GM23338 (cell line): ENCODE data around the gene FARS2. TPM values are rescaled to one million over a fixed set of nuclear protein-coding genes. Genes with fewer than 3 reads are reported as not detected.

ENCODE experiments used
- ATAC-seq: fragments of 200-7000 bp; cut with Tn5 transposase; 3 replicates; pipeline ENCODE4 v1.9.1; 2020
- DNase-seq: peaks from one replicate; pipeline ENCODE4 v3.0.0-alpha.2; 2015; ENCODE audit warnings: low spot score
- H2AFZ ChIP-seq: fragments of 200-600 bp; sonication (generic); 2 replicates; pipeline ENCODE4 v1.8.0; 2016; ENCODE audit warnings: antibody characterized with exemption, mild to moderate bottlenecking, moderate library complexity
- H3F3A ChIP-seq: fragments of 200-600 bp; sonication (generic); replicated peaks from 2 replicates; pipeline ENCODE4 v1.8.0; 2017; ENCODE audit warnings: antibody characterized with exemption, mixed run types, low read depth
- H3K27ac ChIP-seq: fragments of 200-600 bp; sonication (generic); 2 replicates; pipeline ENCODE4 v1.6.1; 2016; ENCODE audit warnings: low read depth
- H3K27me3 ChIP-seq: fragments of 200-600 bp; sonication (generic); 2 replicates; pipeline ENCODE4 v1.8.0; 2016; ENCODE audit warnings: mild to moderate bottlenecking, mixed run types, moderate library complexity; ENCODE audit not compliant: insufficient read depth
- H3K36me3 ChIP-seq: fragments of 200-600 bp; sonication (generic); 2 replicates; pipeline ENCODE4 v1.8.0; 2016; ENCODE audit warnings: mild to moderate bottlenecking; ENCODE audit not compliant: insufficient read depth
- H3K4me1 ChIP-seq: fragments of 200-600 bp; sonication (generic); 2 replicates; pipeline ENCODE4 v1.8.0; 2016; ENCODE audit warnings: mild to moderate bottlenecking, moderate library complexity; ENCODE audit not compliant: insufficient read depth
- H3K4me2 ChIP-seq: fragments of 200-600 bp; sonication (generic); 2 replicates; pipeline ENCODE4 v1.7.1; 2017; ENCODE audit warnings: mixed run types
- H3K4me3 ChIP-seq: fragments of 200-600 bp; sonication (generic); 2 replicates; pipeline ENCODE4 v1.6.1; 2016; ENCODE audit warnings: mixed run types
- H3K79me2 ChIP-seq: fragments of 200-600 bp; sonication (generic); replicated peaks from 2 replicates; pipeline ENCODE4 v1.8.0; 2017; ENCODE audit warnings: mild to moderate bottlenecking; ENCODE audit not compliant: insufficient read depth
- H3K9me2 ChIP-seq: fragments of 200-600 bp; sonication (generic); 2 replicates; pipeline ENCODE4 v1.8.0; 2017; ENCODE audit not compliant: insufficient read depth
- H4K20me1 ChIP-seq: fragments of 200-600 bp; sonication (generic); replicated peaks from 2 replicates; pipeline ENCODE4 v1.8.0; 2017; ENCODE audit warnings: mild to moderate bottlenecking; ENCODE audit not compliant: insufficient read depth
- H3K27ac Mint-ChIP-seq: 2 replicates; pipeline ENCODE4 v1.8.0; 2020; ENCODE audit warnings: inconsistent platforms, mild to moderate bottlenecking, moderate library complexity, mixed read lengths
- H3K27me3 Mint-ChIP-seq: 3 replicates; pipeline ENCODE4 v1.8.0; 2022; ENCODE audit warnings: low read depth, mild to moderate bottlenecking, moderate library complexity, mixed read lengths, inconsistent platforms; ENCODE audit not compliant: insufficient read depth, poor library complexity
- H3K36me3 Mint-ChIP-seq: 3 replicates; pipeline ENCODE4 v1.8.0; 2021; ENCODE audit warnings: low read depth, mild to moderate bottlenecking, inconsistent platforms, moderate library complexity, mixed read lengths
- H3K4me1 Mint-ChIP-seq: 3 replicates; pipeline ENCODE4 v1.8.0; 2020; ENCODE audit warnings: mild to moderate bottlenecking, inconsistent platforms, mixed read lengths
- H3K4me3 Mint-ChIP-seq: 3 replicates; pipeline ENCODE4 v1.8.0; 2021; ENCODE audit warnings: moderate library complexity, mild to moderate bottlenecking, inconsistent platforms, mixed read lengths
- H3K9me3 Mint-ChIP-seq: 3 replicates; pipeline ENCODE4 v1.8.0; 2020; ENCODE audit warnings: moderate library complexity, mild to moderate bottlenecking, inconsistent platforms, mixed read lengths
- CREB1 ChIP-seq: fragments of 250-450 bp; sonication (Bioruptor Pico); IDR thresholded peaks from 2 replicates; pipeline ENCODE4 v1.5.0; 2020; ENCODE audit warnings: low read depth, mild to moderate bottlenecking, moderate library complexity
- EZH2 ChIP-seq: fragments of 200-600 bp; sonication (generic); IDR thresholded peaks from one replicate; pipeline ENCODE4 v1.8.0; 2017; ENCODE audit warnings: antibody characterized with exemption, mild to moderate bottlenecking, low read depth; ENCODE audit not compliant: unreplicated experiment
- EZH2phosphoT487 ChIP-seq: fragments of 200-600 bp; sonication (generic); IDR thresholded peaks from one replicate; pipeline ENCODE4 v1.8.1; 2018; ENCODE audit warnings: antibody characterized with exemption; ENCODE audit not compliant: unreplicated experiment
- JUNB ChIP-seq: IDR thresholded peaks from one replicate; pipeline ENCODE4 v1.6.1; 2016; ENCODE audit warnings: antibody characterized with exemption; ENCODE audit not compliant: unreplicated experiment
- NANOG ChIP-seq: IDR thresholded peaks from 2 replicates; pipeline ENCODE4 v1.6.1; 2016; ENCODE audit warnings: antibody characterized with exemption, borderline replicate concordance
- POLR2AphosphoS5 ChIP-seq: IDR thresholded peaks from 2 replicates; pipeline ENCODE4 v1.6.1; 2016; ENCODE audit warnings: antibody characterized with exemption, low read depth
- STAT1 ChIP-seq: IDR thresholded peaks from one replicate; pipeline ENCODE4 v1.6.1; 2016; ENCODE audit warnings: antibody characterized with exemption; ENCODE audit not compliant: unreplicated experiment
- ZNF114 ChIP-seq: fragments of 250-450 bp; sonication (Bioruptor Pico); IDR thresholded peaks from 2 replicates; pipeline ENCODE4 v1.5.0; 2020; ENCODE audit warnings: mild to moderate bottlenecking, moderate library complexity
- ZNF331 ChIP-seq: fragments of 250-450 bp; sonication (Bioruptor Pico); IDR thresholded peaks from 2 replicates; pipeline ENCODE4 v1.5.0; 2020; ENCODE audit warnings: low read depth, mild to moderate bottlenecking, moderate library complexity
- polyA plus RNA-seq: library from polyadenylated mRNA; unstranded; fragments of >200 nt; fragmentation: Nextera tagmentation; extraction: Ambion mirVana; gene quantifications from 2 replicates; pipeline ENCODE4 v1.2.1, GENCODE V29; 2016
- total RNA-seq: library from RNA; depleted of rRNA; stranded (reverse); fragments of >200 nt; shearing (Covaris generic); gene quantifications from 2 replicates; pipeline ENCODE4 v1.2.3, GENCODE V29; 2014
- TF ChIP-seq, protein P1 (sequence below), 2 experiments: fragments of 200-600 bp in 1 of 2; sonication (generic) in 1 of 2; conservative IDR thresholded peaks; 2 replicates each; pipeline versions ENCODE4 v1.5.1 to v1.6.1; 2016 to 2017; ENCODE audit warnings: antibody characterized with exemption in 2 of 2, low read depth in 2 of 2, mild to moderate bottlenecking in 2 of 2, moderate library complexity in 1 of 2
- TF ChIP-seq, protein P2 (sequence below): IDR thresholded peaks from 2 replicates; pipeline ENCODE4 v1.6.1; 2016; ENCODE audit warnings: antibody characterized with exemption
- TF ChIP-seq, protein P3 (sequence below): fragments of 250-450 bp; sonication (Bioruptor Pico); IDR thresholded peaks from 2 replicates; pipeline ENCODE4 v1.5.0; 2020; ENCODE audit warnings: mild to moderate bottlenecking, moderate library complexity
- TF ChIP-seq, protein P4 (sequence below): IDR thresholded peaks from one replicate; pipeline ENCODE4 v1.6.1; 2018; ENCODE audit warnings: antibody characterized with exemption; ENCODE audit not compliant: unreplicated experiment

FARS2 gene
- total and polyA plus RNA-seq, 2 experiments from 2014 or later: 7.6 to 19.0 TPM

DNA sequence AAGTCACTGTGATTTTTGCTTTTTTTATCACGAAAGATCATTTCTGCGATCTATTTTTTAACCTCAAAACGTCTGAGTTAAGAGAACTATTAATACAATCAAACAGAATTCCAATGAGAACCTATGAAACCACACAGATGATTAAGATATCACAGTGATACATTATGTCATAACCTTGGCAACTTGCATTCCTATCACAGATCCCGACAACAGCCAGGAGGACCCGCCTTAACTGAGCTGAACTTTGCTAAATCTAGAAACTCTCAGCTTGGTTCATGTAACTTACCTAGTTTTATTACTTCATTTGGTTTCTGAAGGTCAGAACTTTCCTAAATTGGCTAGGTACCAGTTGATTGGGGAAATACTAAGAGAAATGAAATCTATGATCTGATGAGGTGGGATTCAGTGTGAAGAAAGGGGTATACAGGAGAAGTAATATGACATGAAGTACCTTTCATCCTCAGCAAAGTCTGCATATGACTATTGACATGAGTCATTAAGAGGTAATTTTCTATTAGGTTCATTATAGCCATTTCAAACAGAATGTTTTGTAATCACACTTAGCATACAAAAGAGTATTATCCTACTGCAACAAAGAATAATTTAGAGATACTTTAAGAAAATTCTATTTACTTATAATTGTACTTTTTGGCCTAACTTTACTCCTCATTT is 11.7 kb upstream of the FARS2 start:
- peaks cover 52% of the 10 kb centered on the region for H4K20me1 ChIP-seq
- H3K4me3 Mint-ChIP-seq: no peak overlapping the region
- H3K9me3 Mint-ChIP-seq: peaks cover 2% of the 10 kb centered on the region; the same call in 2 of the 3 replicates
- peaks cover under 1% of the 10 kb centered on the region for H3K27me3 Mint-ChIP-seq
- H2AFZ ChIP-seq: no peak overlapping the region
- TF ChIP-seq EZH2 (no peak), CREB1 (CRISPR knock-in tag) (no peak), NANOG (no peak), STAT1 (no peak), ZNF114 (CRISPR knock-in tag) (no peak), POLR2AphosphoS5 (no peak), JUNB (no peak), ZNF331 (CRISPR knock-in tag) (no peak), EZH2phosphoT487 (no peak)
- TF ChIP-seq, protein P1, sequence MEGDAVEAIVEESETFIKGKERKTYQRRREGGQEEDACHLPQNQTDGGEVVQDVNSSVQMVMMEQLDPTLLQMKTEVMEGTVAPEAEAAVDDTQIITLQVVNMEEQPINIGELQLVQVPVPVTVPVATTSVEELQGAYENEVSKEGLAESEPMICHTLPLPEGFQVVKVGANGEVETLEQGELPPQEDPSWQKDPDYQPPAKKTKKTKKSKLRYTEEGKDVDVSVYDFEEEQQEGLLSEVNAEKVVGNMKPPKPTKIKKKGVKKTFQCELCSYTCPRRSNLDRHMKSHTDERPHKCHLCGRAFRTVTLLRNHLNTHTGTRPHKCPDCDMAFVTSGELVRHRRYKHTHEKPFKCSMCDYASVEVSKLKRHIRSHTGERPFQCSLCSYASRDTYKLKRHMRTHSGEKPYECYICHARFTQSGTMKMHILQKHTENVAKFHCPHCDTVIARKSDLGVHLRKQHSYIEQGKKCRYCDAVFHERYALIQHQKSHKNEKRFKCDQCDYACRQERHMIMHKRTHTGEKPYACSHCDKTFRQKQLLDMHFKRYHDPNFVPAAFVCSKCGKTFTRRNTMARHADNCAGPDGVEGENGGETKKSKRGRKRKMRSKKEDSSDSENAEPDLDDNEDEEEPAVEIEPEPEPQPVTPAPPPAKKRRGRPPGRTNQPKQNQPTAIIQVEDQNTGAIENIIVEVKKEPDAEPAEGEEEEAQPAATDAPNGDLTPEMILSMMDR (conservative IDR thresholded peaks at IDR 0.05; ENCODE audit: low read depth in 2 of 2): no peak
- TF ChIP-seq, protein P2, sequence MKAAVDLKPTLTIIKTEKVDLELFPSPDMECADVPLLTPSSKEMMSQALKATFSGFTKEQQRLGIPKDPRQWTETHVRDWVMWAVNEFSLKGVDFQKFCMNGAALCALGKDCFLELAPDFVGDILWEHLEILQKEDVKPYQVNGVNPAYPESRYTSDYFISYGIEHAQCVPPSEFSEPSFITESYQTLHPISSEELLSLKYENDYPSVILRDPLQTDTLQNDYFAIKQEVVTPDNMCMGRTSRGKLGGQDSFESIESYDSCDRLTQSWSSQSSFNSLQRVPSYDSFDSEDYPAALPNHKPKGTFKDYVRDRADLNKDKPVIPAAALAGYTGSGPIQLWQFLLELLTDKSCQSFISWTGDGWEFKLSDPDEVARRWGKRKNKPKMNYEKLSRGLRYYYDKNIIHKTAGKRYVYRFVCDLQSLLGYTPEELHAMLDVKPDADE: no peak
- TF ChIP-seq, protein P3, sequence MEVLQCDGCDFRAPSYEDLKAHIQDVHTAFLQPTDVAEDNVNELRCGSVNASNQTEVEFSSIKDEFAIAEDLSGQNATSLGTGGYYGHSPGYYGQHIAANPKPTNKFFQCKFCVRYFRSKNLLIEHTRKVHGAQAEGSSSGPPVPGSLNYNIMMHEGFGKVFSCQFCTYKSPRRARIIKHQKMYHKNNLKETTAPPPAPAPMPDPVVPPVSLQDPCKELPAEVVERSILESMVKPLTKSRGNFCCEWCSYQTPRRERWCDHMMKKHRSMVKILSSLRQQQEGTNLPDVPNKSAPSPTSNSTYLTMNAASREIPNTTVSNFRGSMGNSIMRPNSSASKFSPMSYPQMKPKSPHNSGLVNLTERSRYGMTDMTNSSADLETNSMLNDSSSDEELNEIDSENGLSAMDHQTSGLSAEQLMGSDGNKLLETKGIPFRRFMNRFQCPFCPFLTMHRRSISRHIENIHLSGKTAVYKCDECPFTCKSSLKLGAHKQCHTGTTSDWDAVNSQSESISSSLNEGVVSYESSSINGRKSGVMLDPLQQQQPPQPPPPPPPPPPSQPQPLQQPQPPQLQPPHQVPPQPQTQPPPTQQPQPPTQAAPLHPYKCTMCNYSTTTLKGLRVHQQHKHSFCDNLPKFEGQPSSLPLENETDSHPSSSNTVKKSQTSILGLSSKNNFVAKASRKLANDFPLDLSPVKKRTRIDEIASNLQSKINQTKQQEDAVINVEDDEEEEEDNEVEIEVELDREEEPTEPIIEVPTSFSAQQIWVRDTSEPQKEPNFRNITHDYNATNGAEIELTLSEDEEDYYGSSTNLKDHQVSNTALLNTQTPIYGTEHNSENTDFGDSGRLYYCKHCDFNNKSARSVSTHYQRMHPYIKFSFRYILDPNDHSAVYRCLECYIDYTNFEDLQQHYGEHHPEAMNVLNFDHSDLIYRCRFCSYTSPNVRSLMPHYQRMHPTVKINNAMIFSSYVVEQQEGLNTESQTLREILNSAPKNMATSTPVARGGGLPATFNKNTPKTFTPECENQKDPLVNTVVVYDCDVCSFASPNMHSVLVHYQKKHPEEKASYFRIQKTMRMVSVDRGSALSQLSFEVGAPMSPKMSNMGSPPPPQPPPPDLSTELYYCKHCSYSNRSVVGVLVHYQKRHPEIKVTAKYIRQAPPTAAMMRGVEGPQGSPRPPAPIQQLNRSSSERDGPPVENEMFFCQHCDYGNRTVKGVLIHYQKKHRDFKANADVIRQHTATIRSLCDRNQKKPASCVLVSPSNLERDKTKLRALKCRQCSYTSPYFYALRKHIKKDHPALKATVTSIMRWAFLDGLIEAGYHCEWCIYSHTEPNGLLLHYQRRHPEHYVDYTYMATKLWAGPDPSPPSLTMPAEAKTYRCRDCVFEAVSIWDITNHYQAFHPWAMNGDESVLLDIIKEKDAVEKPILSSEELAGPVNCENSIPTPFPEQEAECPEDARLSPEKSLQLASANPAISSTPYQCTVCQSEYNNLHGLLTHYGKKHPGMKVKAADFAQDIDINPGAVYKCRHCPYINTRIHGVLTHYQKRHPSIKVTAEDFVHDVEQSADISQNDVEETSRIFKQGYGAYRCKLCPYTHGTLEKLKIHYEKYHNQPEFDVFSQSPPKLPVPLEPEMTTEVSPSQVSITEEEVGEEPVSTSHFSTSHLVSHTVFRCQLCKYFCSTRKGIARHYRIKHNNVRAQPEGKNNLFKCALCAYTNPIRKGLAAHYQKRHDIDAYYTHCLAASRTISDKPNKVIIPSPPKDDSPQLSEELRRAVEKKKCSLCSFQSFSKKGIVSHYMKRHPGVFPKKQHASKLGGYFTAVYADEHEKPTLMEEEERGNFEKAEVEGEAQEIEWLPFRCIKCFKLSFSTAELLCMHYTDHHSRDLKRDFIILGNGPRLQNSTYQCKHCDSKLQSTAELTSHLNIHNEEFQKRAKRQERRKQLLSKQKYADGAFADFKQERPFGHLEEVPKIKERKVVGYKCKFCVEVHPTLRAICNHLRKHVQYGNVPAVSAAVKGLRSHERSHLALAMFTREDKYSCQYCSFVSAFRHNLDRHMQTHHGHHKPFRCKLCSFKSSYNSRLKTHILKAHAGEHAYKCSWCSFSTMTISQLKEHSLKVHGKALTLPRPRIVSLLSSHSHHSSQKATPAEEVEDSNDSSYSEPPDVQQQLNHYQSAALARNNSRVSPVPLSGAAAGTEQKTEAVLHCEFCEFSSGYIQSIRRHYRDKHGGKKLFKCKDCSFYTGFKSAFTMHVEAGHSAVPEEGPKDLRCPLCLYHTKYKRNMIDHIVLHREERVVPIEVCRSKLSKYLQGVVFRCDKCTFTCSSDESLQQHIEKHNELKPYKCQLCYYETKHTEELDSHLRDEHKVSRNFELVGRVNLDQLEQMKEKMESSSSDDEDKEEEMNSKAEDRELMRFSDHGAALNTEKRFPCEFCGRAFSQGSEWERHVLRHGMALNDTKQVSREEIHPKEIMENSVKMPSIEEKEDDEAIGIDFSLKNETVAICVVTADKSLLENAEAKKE (CRISPR knock-in tag): no peak
- TF ChIP-seq, protein P4, sequence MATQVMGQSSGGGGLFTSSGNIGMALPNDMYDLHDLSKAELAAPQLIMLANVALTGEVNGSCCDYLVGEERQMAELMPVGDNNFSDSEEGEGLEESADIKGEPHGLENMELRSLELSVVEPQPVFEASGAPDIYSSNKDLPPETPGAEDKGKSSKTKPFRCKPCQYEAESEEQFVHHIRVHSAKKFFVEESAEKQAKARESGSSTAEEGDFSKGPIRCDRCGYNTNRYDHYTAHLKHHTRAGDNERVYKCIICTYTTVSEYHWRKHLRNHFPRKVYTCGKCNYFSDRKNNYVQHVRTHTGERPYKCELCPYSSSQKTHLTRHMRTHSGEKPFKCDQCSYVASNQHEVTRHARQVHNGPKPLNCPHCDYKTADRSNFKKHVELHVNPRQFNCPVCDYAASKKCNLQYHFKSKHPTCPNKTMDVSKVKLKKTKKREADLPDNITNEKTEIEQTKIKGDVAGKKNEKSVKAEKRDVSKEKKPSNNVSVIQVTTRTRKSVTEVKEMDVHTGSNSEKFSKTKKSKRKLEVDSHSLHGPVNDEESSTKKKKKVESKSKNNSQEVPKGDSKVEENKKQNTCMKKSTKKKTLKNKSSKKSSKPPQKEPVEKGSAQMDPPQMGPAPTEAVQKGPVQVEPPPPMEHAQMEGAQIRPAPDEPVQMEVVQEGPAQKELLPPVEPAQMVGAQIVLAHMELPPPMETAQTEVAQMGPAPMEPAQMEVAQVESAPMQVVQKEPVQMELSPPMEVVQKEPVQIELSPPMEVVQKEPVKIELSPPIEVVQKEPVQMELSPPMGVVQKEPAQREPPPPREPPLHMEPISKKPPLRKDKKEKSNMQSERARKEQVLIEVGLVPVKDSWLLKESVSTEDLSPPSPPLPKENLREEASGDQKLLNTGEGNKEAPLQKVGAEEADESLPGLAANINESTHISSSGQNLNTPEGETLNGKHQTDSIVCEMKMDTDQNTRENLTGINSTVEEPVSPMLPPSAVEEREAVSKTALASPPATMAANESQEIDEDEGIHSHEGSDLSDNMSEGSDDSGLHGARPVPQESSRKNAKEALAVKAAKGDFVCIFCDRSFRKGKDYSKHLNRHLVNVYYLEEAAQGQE: no peak
- H3K36me3 Mint-ChIP-seq: peaks cover 23% of the 10 kb centered on the region
- H3K4me1 Mint-ChIP-seq: peaks cover 9% of the 10 kb centered on the region; the same call in 2 of the 3 replicates
- ATAC-seq (no peak), DNase-seq (no peak)
- H3K36me3 ChIP-seq: no peaks in the 10 kb centered on the region
- no peak overlapping the region for H3K27ac Mint-ChIP-seq
- H3K4me1 ChIP-seq: no peaks in the 10 kb centered on the region
- no peaks in the 10 kb centered on the region for H3F3A ChIP-seq
- no peak overlapping the region for H3K4me2 ChIP-seq
- peaks cover 81% of the 10 kb centered on the region for H3K79me2 ChIP-seq
- no peaks in the 10 kb centered on the region for H3K27me3 ChIP-seq
- no peak overlapping the region for H3K27ac ChIP-seq
- no peaks in the 10 kb centered on the region for H3K9me2 ChIP-seq
- H3K4me3 ChIP-seq: no peak overlapping the region
